Stimulated activated CD8-positive, alpha-beta memory T cell treated with anti-CD3 and anti-CD28 coated beads, Interleukin-4, amount 100 ng/mL, for 4 hours (primary cell): Measurements from ENCODE around the gene TGFBR3.

ENCODE experiments used
- DNase-seq, 2 donors: peaks; one replicate each; pipeline ENCODE4 v3.0.0-alpha.2; 2020; ENCODE audit warnings: low read depth in 2 of 2, low spot score in 1 of 2

TGFBR3 gene

GRCh38 chr1:91885716-91886506 lies at the start of gene TGFBR3:
Gene TGFBR3, minus strand, starts transcription at chr1:91886151. Its CDS starts 24,620 bp downstream, at chr1:91861531.
- DNase-seq: peak; percentile 56 to 69

- no peak for DNase-seq
Measured at GRCh38 chr1:91929250-91929649, 43.3 kb upstream of the TGFBR3 start.

DNA sequence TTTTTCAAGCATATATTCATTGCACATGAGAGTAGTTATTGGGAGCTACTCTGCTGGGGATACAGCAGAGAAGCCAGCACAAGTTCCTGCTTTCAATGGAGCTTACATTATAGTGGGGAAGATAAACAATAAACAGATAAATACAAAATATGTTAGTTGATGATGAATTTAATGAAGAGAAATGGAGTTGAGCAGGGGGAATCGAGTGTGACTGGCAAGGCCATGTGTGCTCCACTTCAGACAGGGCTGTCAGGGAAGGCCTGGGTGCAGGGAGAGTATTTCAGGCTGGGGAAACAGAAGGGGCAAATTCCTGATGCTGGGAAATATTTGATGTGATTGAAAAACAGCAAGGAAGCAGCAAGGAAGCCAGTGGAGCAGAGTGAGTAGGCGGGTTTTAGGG lies 42.1 kb upstream of the TGFBR3 start:
- no peak for DNase-seq

DNA sequence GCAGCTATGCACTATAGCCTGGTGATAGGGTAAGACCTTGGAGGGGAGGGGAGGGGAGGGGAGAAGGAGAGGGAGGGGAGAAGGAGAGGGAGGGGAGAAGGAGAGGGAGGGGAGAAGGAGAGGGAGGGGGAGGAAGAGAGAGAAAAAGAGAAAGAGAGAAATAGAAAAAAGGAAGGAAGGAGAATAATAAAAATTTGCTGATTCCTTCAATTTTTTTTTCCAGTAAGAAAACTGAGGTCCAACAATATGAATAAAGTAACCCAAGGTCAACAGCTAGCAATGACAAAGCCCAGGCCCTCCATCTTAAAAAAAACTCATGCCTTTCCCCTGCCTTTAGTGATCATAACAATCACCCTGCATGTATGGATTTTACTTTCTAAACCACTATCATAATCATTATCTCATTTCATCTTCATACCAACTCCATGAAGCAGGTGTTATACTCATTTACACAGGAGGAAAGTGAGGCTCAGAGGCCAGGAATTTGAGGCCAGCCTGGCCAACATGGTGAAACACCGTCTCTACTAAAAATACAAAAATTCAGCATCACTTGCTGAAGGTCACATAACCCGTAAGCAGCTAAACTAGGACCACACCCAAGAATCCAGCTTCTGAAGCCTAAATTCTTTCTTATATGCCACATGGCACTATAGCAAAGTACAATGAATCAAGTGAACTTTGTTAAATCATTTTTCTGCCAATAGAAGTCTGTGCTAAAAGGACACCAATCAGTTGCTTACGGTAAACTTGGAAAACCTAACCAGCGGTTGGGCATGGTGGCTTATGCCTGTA lies 39.9 kb upstream of the TGFBR3 start:
- DNase-seq: no peak

GRCh38 chr1:91924146-91924545 lies 38.2 kb upstream of the TGFBR3 start:
- no peak for DNase-seq

- DNase-seq: no peak
Measured at GRCh38 chr1:91919962-91920361, 34.0 kb upstream of the TGFBR3 start.

GRCh38 chr1:91916811-91917460 lies 31.0 kb upstream of the TGFBR3 start:
- DNase-seq: no peak

DNA sequence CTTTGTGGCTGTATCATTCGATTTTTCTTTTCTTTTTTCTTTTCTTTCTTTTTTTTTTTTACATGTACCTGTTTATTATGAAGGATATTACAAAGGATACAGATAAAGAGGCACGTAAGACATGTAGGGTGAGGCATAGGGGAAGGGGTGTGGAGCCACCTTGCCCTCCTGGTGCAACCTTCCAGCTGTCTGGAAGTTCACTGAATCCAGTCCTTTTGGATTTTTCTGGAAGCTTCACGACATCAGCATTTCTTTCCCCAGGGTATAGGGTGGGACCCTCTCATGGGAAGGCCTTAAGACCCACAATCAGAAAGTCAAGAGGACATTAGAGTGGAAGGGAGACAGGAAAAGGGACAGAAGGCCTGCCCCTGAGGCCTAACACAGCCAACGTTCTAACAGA lies 30.1 kb upstream of the TGFBR3 start:
- no peak for DNase-seq

DNA sequence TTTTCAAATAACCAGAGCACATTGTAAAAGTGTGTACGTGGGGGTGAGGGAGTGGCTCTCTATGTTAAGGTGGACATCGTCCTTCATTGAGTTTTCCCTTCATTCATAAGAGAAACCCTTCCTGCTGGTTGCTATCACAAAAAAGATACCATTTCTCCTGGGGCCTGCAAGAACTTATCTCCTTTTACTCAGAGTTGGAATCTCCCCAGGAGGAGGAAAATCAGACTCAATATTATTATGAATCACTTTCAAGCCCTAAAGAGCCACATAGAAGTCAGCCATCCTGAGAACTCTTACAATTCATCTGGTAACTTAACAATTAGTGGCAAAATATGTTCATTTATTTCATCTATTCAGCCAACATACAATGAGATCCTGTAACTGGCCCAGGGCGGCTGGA lies 27.1 kb upstream of the TGFBR3 start:
- DNase-seq: no peak

DNA sequence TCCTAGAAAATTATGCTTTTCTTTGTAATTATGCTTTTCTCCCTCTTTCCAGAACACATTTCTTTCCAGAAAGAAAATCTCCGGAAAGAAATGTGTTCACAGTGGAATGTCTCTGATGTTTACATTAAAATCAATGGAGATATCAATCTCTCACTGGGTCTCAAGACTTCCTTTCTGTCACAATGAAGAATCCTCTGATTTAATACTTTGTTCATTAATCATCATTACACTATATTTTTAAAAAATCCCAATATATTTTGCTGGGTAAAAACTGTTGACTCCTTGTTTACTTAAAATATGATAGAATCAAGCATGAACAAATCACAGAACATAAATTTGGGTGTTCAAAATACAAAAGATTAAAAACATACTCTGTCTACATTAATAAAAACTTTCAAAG lies 26.3 kb upstream of the TGFBR3 start:
- no peak for DNase-seq

- no peak for DNase-seq
Measured at GRCh38 chr1:91901231-91901630, 15.3 kb upstream of the TGFBR3 start.

DNA sequence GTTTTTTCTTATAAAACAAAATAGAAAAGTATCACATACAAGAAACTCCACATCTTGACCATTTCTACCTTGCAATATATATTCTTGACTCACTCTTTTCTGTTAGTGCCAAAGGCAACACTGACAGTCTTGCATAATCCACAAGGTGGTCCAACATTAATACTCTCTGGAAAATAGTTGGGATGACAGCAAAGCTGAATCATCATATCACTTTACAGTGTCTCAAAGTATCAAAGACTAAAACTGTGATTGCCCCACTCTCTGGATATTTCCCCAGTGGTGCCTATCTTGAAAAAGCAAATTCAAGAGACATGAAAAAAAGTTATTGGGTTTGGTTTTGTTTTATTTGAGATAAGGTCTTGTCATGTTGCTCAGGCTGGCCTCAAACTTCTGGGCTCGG lies 14.6 kb upstream of the TGFBR3 start:
- DNase-seq: no peak

- no peak for DNase-seq
Measured at GRCh38 chr1:91897016-91897415, 11.1 kb upstream of the TGFBR3 start.

GRCh38 chr1:91895832-91896556 lies 10.0 kb upstream of the TGFBR3 start:
- DNase-seq: no peak

DNA sequence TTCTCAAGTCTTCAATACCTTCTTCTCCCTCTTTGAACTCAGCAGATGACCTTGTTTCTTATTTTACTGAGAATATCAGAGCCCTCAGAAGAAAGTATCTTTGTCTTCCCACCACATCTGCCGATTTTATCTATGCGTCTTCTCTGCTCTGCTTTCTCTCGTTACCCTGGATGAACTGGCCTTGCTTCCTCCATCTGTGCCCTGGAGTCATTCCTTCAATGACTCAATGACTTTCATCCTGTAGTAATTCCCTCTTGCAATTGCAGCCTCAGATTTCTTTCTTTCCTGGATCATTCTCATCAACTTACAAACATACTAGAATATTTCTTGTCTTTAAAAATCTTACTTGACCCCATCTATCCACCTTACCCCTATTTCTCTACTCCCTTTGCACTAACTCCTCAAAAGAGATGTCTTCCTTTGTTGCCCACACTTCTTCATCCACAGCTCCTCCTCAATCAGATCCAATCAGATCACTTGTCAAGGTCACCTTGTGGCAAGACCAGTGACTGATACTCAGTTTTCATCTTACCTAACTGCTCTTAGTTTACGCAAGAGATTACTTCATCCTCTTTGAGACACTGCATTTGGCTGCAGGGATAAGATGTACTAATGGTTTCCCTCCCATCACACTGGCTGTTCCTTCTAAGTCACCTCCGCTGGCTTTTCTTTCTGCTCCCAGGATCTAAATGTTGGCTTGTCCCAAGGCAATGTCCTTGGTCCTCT lies 8.2 kb upstream of the TGFBR3 start:
- no peak for DNase-seq

DNA sequence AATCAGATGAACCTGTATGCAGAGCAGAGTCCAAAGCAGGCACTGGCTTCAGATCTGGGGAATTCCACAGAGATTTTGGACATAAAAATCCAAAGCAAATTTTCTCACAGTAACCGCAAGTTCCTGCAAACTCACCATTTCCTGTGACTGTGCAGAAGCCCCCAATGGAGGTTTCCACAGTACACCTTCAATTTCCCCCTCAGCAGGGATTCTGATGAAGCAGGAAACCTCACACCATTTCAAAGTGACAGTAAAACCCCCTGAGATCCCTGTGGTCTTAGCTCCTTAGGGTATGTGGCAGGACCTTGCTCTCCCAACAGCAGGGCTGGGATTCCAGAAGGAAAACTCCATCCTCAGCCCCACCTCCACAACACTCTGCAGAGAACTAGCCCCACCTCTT lies 6.0 kb upstream of the TGFBR3 start:
- no peak for DNase-seq

DNA sequence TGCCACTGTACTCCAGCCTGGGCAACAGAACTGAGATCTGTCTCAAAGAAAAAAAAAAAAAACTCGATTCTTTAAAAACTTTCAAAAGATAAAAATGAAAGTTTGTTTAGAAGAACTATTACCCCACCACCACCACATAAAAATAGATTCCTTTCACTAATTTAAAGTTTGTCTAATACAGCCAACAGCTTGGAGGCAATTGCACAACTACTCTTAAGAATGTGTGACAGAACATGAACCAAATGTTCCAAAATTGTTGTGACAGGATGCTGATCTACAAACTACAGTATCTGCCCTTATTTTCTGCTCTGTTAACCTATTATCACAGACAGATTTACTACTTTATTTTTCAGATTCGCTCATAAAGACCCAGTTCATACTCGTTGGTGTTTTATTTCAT lies 5.5 kb upstream of the TGFBR3 start:
- DNase-seq: no peak

GRCh38 chr1:91889717-91890459 lies 3.9 kb upstream of the TGFBR3 start:
- no peak for DNase-seq

- no peak for DNase-seq
Measured at GRCh38 chr1:91885213-91885715, 687 bp downstream of the TGFBR3 start.
